HG02571 (cell line): Measurements from ENCODE around the gene PALLD.

Source experiments
- ATAC-seq: cut with Tn5 transposase; IDR thresholded peaks from one replicate; pipeline ENCODE4 v1.9.1; 2021; ENCODE audit warnings: mild to moderate bottlenecking, moderate library complexity; ENCODE audit not compliant: unreplicated experiment

PALLD gene

GRCh38 chr4:168837922-168838321, 341.1 kb downstream of the PALLD start:
- no peak for ATAC-seq

GRCh38 chr4:168839758-168840391, 343.0 kb downstream of the PALLD start:
- no peak for ATAC-seq

GRCh38 chr4:168840392-168840763, 343.5 kb downstream of the PALLD start:
- ATAC-seq = no peak

- ATAC-seq = no peak
Measured at GRCh38 chr4:168841000-168841671, 344.3 kb downstream of the PALLD start.

GRCh38 chr4:168841672-168842019, 344.8 kb downstream of the PALLD start:
- ATAC-seq = no peak

GRCh38 chr4:168842186-168842585, 345.3 kb downstream of the PALLD start:
- ATAC-seq = no peak

- no peak for ATAC-seq
Measured at GRCh38 chr4:168843635-168844034, 346.8 kb downstream of the PALLD start.

GRCh38 chr4:168844353-168845049, 347.6 kb downstream of the PALLD start:
- ATAC-seq = no peak

- no peak for ATAC-seq
Measured at GRCh38 chr4:168845897-168846296, 349.0 kb downstream of the PALLD start.

- no peak for ATAC-seq
Measured at GRCh38 chr4:168846414-168846813, 349.6 kb downstream of the PALLD start.

GRCh38 chr4:168847771-168848502, 351.1 kb downstream of the PALLD start:
- no peak for ATAC-seq

- no peak for ATAC-seq
Measured at GRCh38 chr4:168849030-168849675, 352.3 kb downstream of the PALLD start.

GRCh38 chr4:168849997-168850396, 353.1 kb downstream of the PALLD start:
- ATAC-seq = no peak

- ATAC-seq = no peak
Measured at GRCh38 chr4:168852387-168852786, 355.5 kb downstream of the PALLD start.

GRCh38 chr4:168852933-168853713, 356.3 kb downstream of the PALLD start:
- peak; percentile 35 for ATAC-seq

- peak; percentile 43 for ATAC-seq
Measured at GRCh38 chr4:168853770-168854169, 356.9 kb downstream of the PALLD start.

GRCh38 chr4:168854350-168854921, 357.6 kb downstream of the PALLD start:
- ATAC-seq = no peak

- ATAC-seq = no peak
Measured at GRCh38 chr4:168856312-168856711, 359.5 kb downstream of the PALLD start.

GRCh38 chr4:168857009-168857408, 360.2 kb downstream of the PALLD start:
- no peak for ATAC-seq
